GM18499 (cell line): Measurements from ENCODE around the gene NRXN3.
"Not testable (repeated sequence)": the region's sequence is repeated elsewhere in the genome, so short reads cannot be mapped to it uniquely, and the experiment has no call there.

Experiments
- ATAC-seq: cut with Tn5 transposase; IDR thresholded peaks from one replicate; pipeline ENCODE4 v1.9.1; 2021; ENCODE audit warnings: moderate number of reproducible peaks; ENCODE audit not compliant: insufficient read depth, unreplicated experiment

The NRXN3 gene

GRCh38 chr14:79082883-79083282 is 912.7 kb downstream of the NRXN3 start:
- no peak for ATAC-seq

DNA sequence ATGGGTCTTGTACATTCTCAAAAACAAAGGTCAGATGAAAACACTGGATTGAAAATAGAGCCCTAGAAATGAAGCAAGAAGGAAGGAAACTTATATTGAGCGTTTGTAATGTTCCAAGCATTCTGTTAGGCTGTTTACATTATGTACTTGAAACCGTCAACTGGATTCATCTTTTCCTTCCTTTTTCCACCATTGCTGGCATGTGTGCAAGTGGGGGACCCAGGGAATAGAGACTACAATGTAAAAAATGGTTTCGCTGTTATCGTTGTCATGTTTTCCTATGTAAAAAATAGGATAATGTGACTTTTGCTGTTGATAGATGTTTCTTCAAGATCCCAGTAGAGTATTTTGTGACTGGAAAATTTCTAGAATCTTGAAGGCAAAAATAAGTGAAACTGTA is 913.2 kb downstream of the NRXN3 start:
- ATAC-seq: no peak

- no peak for ATAC-seq
Measured at GRCh38 chr14:79084861-79085260, 914.7 kb downstream of the NRXN3 start.

DNA sequence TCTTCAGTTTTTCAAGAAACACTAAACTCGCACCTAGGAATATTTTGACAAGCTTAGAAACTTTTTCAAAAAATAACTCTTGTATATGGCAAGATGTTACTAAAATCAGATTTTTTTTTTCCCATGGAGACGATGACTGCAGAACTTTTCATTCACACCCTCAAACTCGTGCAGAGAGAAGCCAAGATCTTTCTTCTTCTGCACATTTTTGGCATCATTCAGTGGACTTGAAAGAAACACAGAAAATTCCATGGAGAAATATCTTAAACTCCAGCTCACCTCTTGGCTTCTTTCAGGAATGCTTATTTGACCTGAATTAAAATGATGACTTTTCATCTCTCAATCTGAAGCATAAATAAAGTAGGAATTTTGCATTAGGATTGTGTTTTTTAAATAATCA is 919.4 kb downstream of the NRXN3 start:
- no peak for ATAC-seq

- no peak for ATAC-seq
Measured at GRCh38 chr14:79090641-79091180, 920.5 kb downstream of the NRXN3 start.

GRCh38 chr14:79091381-79091963 is 921.3 kb downstream of the NRXN3 start:
- no peak for ATAC-seq

- ATAC-seq: no peak
Measured at GRCh38 chr14:79093531-79093930, 923.4 kb downstream of the NRXN3 start.

GRCh38 chr14:79094951-79095350 is 924.8 kb downstream of the NRXN3 start:
- no peak for ATAC-seq

DNA sequence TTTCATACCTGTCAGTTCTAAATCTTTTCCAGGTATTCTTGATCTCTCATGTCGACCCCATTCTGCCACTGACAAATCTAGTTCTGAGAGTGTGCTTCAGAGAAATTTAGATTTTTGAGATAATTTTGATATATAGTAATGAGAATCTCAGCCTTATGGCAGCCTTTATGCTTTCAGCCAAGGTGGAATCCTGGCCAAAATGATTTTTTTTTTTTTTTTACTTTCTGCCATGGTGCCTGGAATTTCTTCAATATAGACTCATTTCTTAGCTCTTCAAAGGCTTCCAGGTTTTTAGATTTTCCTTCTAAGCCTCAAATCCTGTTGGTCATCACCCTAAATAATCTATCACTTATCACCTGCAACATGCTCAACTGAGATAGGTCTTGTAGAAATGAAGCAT is 926.6 kb downstream of the NRXN3 start:
- no peak for ATAC-seq

GRCh38 chr14:79098324-79098723 is 928.2 kb downstream of the NRXN3 start:
- no peak for ATAC-seq

DNA sequence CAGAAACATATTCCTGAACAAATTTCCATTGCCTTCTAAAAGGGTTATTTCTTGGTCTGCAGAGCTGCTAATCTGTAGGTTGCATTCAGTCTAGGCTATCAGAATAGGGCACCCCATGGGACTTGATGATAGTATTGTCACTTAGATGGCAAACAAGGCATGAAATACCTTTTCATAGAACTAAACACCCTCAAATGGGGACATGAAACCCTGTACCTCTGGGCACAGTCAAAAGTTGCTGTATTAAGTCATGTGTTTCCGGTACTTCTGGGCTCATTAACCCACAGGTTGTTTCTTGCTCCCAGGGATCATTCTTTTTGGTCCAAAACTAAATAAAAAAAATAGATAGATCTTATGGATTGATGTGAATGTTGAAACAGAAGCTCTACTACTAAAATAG is 930.4 kb downstream of the NRXN3 start:
- no peak for ATAC-seq

GRCh38 chr14:79101388-79101787 is 931.2 kb downstream of the NRXN3 start:
- ATAC-seq: no peak

GRCh38 chr14:79103764-79104163 is 933.6 kb downstream of the NRXN3 start:
- ATAC-seq: no peak

- ATAC-seq: not testable (repeated sequence)
Measured at GRCh38 chr14:79110564-79110963, 940.4 kb downstream of the NRXN3 start.

GRCh38 chr14:79111987-79112501 is 941.9 kb downstream of the NRXN3 start:
- ATAC-seq: no peak

- ATAC-seq: no peak
Measured at GRCh38 chr14:79117561-79117960, 947.4 kb downstream of the NRXN3 start.

DNA sequence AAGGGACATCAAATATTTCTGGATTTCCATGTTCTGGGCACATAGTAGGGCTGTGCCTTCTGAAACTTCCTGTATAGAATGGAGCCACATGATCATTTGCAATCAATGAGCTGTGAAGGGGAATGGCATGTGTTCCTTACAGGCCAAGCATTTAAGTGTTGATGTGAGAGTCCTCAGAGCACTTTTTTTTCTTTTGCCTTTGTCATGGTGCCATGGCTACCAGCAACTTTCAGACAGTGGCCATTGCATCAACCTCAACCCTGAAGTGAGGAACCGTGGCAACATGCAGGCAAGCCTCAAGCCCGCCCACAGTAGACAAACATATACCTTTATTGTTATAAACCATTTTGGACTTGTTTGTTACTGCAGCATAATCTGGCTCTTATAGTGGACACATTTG is 948.1 kb downstream of the NRXN3 start:
- ATAC-seq: no peak

GRCh38 chr14:79134361-79134760 is 964.2 kb downstream of the NRXN3 start:
- ATAC-seq: no peak

DNA sequence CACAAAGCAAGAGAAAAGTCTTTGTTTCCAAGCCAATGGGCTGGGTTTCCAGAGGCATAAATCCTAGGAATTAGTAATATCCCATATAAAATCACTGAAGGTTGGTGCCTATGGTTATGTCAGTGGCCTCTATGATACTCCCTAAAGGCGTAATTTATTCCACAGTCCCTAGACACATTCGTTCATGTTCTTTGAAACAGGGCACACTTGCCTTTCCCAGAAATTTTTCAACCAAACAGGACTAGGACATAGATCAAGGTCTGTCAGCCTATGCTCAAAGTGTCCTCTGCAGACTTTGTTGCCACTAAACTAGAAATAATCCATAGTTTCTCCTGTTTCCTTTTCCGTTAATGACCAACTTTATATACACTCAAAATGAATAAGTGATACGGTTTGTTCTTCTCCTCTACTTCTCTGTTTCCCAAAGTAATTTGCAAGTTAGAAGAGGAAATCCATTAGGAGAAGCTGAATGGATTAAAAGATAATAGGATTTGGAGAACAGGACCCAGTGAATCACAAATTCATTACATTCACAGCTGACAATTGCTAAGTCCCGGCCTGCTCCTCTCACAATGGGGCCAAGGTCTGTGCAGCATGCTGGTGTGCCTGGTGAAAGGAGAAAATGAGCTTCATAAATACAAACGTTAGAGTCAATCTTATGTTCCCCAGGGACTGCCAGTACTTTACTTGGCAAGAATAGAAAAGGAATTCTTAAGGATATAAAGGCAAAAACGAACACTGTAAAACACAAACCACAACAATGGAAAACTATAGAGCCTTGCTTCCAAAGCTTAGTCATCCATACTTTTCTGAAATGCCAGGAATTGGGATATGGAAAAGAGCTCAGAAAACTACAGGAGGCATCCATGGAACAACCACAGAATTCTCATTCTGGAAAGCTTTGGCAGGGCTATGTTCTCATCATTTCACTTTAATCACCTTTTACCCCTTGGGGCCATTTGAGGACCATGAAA is 966.2 kb downstream of the NRXN3 start:
- no peak for ATAC-seq

GRCh38 chr14:79137045-79137430 is 966.9 kb downstream of the NRXN3 start:
- no peak for ATAC-seq

GRCh38 chr14:79137836-79138235 is 967.7 kb downstream of the NRXN3 start:
- no peak for ATAC-seq
